ENCODE results near the gene ARHGDIB. TPM values are rescaled to one million over a fixed set of nuclear protein-coding genes. Genes with fewer than 3 reads are reported as not detected.

ARHGDIB gene
- total and polyA plus RNA-seq, 2 of the 13 experiments (the other 11 are each of a cell fraction or from before 2014, with no cell fraction given) = 0.11 to 0.87 TPM

GRCh38 chr12:14937689-14938088 is 23.7 kb downstream of the ARHGDIB start:
- no peak overlapping the region for H3K4me2 ChIP-seq (ENCODE audit: low read depth, low read length)
- ChIA-PET POLR2A (no interaction called here), CTCF (ENCODE audit: low intra/inter-chr PET ratio, low total read pairs) (interaction anchor here (1.0 kb wide), 1 partner anchor 58 kb away, joined by 3 read pairs; no protein-coding TSS in a partner anchor)
- TF ChIP-seq ZNF3 (CRISPR knock-in tag; IDR thresholded peaks at IDR 0.05) = no peak
- TF ChIP-seq STAG1 (CRISPR knock-in tag; IDR thresholded peaks at IDR 0.05) = peak; percentile 10; the same call in 1 of the 2 replicates
- TF ChIP-seq SNAPC2 (CRISPR knock-in tag; IDR thresholded peaks at IDR 0.05) = no peak
- TF ChIP-seq ZGPAT (CRISPR knock-in tag; IDR thresholded peaks at IDR 0.05) = no peak
- no peak for TF ChIP-seq ZNF264 (CRISPR knock-in tag; IDR thresholded peaks at IDR 0.05)
- no peaks in the 10 kb centered on the region for H3K79me2 ChIP-seq (ENCODE audit: insufficient read depth, low read length)
- BruUV-seq (replicated peaks) = no TSS peak
- intact Hi-C loops (cut with micrococcal nuclease; ENCODE audit: unreplicated experiment) = loop anchor here (5.0 kb wide), 1 partner anchor 90 kb away; no protein-coding TSS in a partner anchor
- H3K9me3 ChIP-seq (ENCODE audit: low read length) = no peaks in the 10 kb centered on the region
- no peaks in the 10 kb centered on the region for H3K36me3 ChIP-seq (replicated peaks in 1 of 2; ENCODE audit: control insufficient read depth in 1 of 2, insufficient read depth in 2 of 2, low read length in 2 of 2)
- ATAC-seq = peak; percentile 81
- no peak for FAIRE-seq
- no peak overlapping the region for H3K27ac ChIP-seq (ENCODE audit: extremely low read length, insufficient read depth, low read length)
- DNase-seq (ENCODE audit: low spot score) = no peak
- no peaks in the 10 kb centered on the region for H4K20me1 ChIP-seq (ENCODE audit: insufficient read depth, low read length)
- no peak overlapping the region for H2AFZ ChIP-seq (ENCODE audit: low read length)
- 0% methylated on average over 1 of the region's 1 CpG for WGBS (ENCODE audit: low lambda C conversion rate)
- H3K4me1 ChIP-seq (ENCODE audit: insufficient read depth, low read length) = peaks cover 12% of the 10 kb centered on the region; the same call in 1 of the 2 replicates
- no peak overlapping the region for H3K9ac ChIP-seq (ENCODE audit: insufficient read depth, low read depth, low read length)
- no peaks in the 10 kb centered on the region for H3K27me3 ChIP-seq (ENCODE audit: control insufficient read depth in 1 of 2, insufficient read depth in 2 of 2, low read length in 2 of 2)
- in situ Hi-C loops (cut with HindIII; ENCODE audit: extremely low pct_ligation_motif_present, low pct_unique_long_range_greater_than_20kb) = no loop called here
- no peak overlapping the region for H3K4me3 ChIP-seq (replicated peaks in 1 of 3; ENCODE audit: insufficient read depth in 1 of 3, low read depth in 2 of 3, low read length in 3 of 3)

- Histone ChIP-seq H3K36me3 (replicated peaks in 1 of 2; ENCODE audit: control insufficient read depth in 1 of 2, insufficient read depth in 2 of 2, low read length in 2 of 2) (no peaks in the 10 kb centered on the region), H4K20me1 (ENCODE audit: insufficient read depth, low read length) (no peaks in the 10 kb centered on the region), H3K4me2 (ENCODE audit: low read depth, low read length) (no peak overlapping the region), H3K27ac (ENCODE audit: extremely low read length, insufficient read depth, low read length) (no peak overlapping the region), H3K4me3 (replicated peaks in 1 of 3; ENCODE audit: insufficient read depth in 1 of 3, low read depth in 2 of 3, low read length in 3 of 3) (no peak overlapping the region), H3K9me3 (ENCODE audit: low read length) (no peaks in the 10 kb centered on the region), H3K27me3 (ENCODE audit: control insufficient read depth in 1 of 2, insufficient read depth in 2 of 2, low read length in 2 of 2) (no peaks in the 10 kb centered on the region), H3K79me2 (ENCODE audit: insufficient read depth, low read length) (no peaks in the 10 kb centered on the region), H3K9ac (ENCODE audit: insufficient read depth, low read depth, low read length) (no peak overlapping the region), H3K4me1 (ENCODE audit: insufficient read depth, low read length) (peaks cover 12% of the 10 kb centered on the region; the same call in 1 of the 2 replicates), H2AFZ (ENCODE audit: low read length) (no peak overlapping the region)
- FAIRE-seq (no peak), DNase-seq (ENCODE audit: low spot score) (no peak), ATAC-seq (no peak)
- WGBS (ENCODE audit: low lambda C conversion rate) = 66% methylated on average over 3 of the region's 3 CpGs
- intact Hi-C loops (cut with micrococcal nuclease; ENCODE audit: unreplicated experiment) (loop anchor here (5.0 kb wide), 1 partner anchor 90 kb away; no protein-coding TSS in a partner anchor), in situ Hi-C loops (cut with HindIII; ENCODE audit: extremely low pct_ligation_motif_present, low pct_unique_long_range_greater_than_20kb) (no loop called here)
- POLR2A ChIA-PET = no interaction called here
- no TSS peak for BruUV-seq (replicated peaks)
- CTCF ChIA-PET (ENCODE audit: low intra/inter-chr PET ratio, low total read pairs) = interaction anchor here (1.0 kb wide), 1 partner anchor 59 kb away, joined by 3 read pairs; no protein-coding TSS in a partner anchor
- TF ChIP-seq PREB (CRISPR knock-in tag; IDR thresholded peaks at IDR 0.05) (no peak), ZBTB38 (CRISPR knock-in tag; IDR thresholded peaks at IDR 0.05) (no peak), RCOR2 (CRISPR knock-in tag; IDR thresholded peaks at IDR 0.05) (no peak), ATRX (CRISPR knock-in tag; IDR thresholded peaks at IDR 0.05; ENCODE audit: borderline replicate concordance) (no peak), FLYWCH1 (CRISPR knock-in tag; IDR thresholded peaks at IDR 0.05) (no peak), DNMT1 (CRISPR knock-in tag; IDR thresholded peaks at IDR 0.05) (no peak), ZNF510 (CRISPR knock-in tag; IDR thresholded peaks at IDR 0.05; ENCODE audit: low read depth) (no peak), SCMH1 (CRISPR knock-in tag; IDR thresholded peaks at IDR 0.05; ENCODE audit: borderline replicate concordance) (no peak), KDM3A (CRISPR knock-in tag; IDR thresholded peaks at IDR 0.05; ENCODE audit: low read depth) (no peak), MLXIP (CRISPR knock-in tag; IDR thresholded peaks at IDR 0.05; ENCODE audit: borderline replicate concordance) (no peak)
Measured at GRCh38 chr12:14937014-14937413, 24.4 kb downstream of the ARHGDIB start.

Measured in HepG2 (cell line).